ENCODE measurements around the gene LSM14A. TPM values are rescaled to one million over a fixed set of nuclear protein-coding genes. Genes with fewer than 3 reads are reported as not detected.

The LSM14A gene
- total RNA-seq, 1 experiment from 2014 or later, result 67.4 TPM

GRCh38 chr19:34135821-34136611 is 36.3 kb upstream of the LSM14A start:
- no peaks in the 10 kb centered on the region for H3K36me3 ChIP-seq (ENCODE audit: low read depth, low read length)
- no peak for ATAC-seq
- H3K27ac ChIP-seq (ENCODE audit: low read length), result no peak overlapping the region
- H3K27me3 ChIP-seq (ENCODE audit: low read length), result no peaks in the 10 kb centered on the region
- H3F3A ChIP-seq (ENCODE audit: low read length, unreplicated experiment), result no peaks in the 10 kb centered on the region
- TF ChIP-seq CTCF (conservative IDR thresholded peaks at IDR 0.05; ENCODE audit: low read depth, low read length) (no peak), EZH2 (IDR thresholded peaks at IDR 0.05; ENCODE audit: low read length, unreplicated experiment) (no peak), EZH2phosphoT487 (IDR thresholded peaks at IDR 0.05; ENCODE audit: borderline replicate concordance, low read length) (no peak)
- no peak overlapping the region for H3K4me3 ChIP-seq (ENCODE audit: low read length)
- no peak overlapping the region for H3K4me2 ChIP-seq (ENCODE audit: low read length)
- ChIA-PET CTCF (no interaction called here), POLR2A (ENCODE audit: unreplicated experiment) (no interaction called here)
- no peaks in the 10 kb centered on the region for H3K79me2 ChIP-seq (ENCODE audit: low read length)
- no peak overlapping the region for H3K9ac ChIP-seq (ENCODE audit: low read length)
- no peaks in the 10 kb centered on the region for H4K20me1 ChIP-seq (ENCODE audit: low read length)
- no TSS peak for BruUV-seq (replicated peaks)
- no peak overlapping the region for H2AFZ ChIP-seq (ENCODE audit: low read length)
- H3K4me1 ChIP-seq (ENCODE audit: insufficient read depth, low read length), result 0 out of 2 replicates have a peak, but pooled peaks cover 6% of the 10 kb centered on the region
- no peaks in the 10 kb centered on the region for H3K9me2 ChIP-seq (replicated peaks; ENCODE audit: low read length)
- no peaks in the 10 kb centered on the region for H3K9me3 ChIP-seq (ENCODE audit: low read length)
- no peak for DNase-seq
- intact Hi-C loops (cut with micrococcal nuclease), result no loop called here

- H3K79me2 ChIP-seq (ENCODE audit: low read length), result no peaks in the 10 kb centered on the region
- no peaks in the 10 kb centered on the region for H3K27me3 ChIP-seq (ENCODE audit: low read length)
- no peak overlapping the region for H3K9ac ChIP-seq (ENCODE audit: low read length)
- H3K4me3 ChIP-seq (ENCODE audit: low read length), result no peak overlapping the region
- no peak for ATAC-seq
- BruUV-seq (replicated peaks), result no TSS peak
- no peaks in the 10 kb centered on the region for H3F3A ChIP-seq (ENCODE audit: low read length, unreplicated experiment)
- DNase-seq, result no peak
- H4K20me1 ChIP-seq (ENCODE audit: low read length), result no peaks in the 10 kb centered on the region
- no peak overlapping the region for H3K27ac ChIP-seq (ENCODE audit: low read length)
- no peaks in the 10 kb centered on the region for H3K9me2 ChIP-seq (replicated peaks; ENCODE audit: low read length)
- no peaks in the 10 kb centered on the region for H3K4me1 ChIP-seq (ENCODE audit: insufficient read depth, low read length)
- H2AFZ ChIP-seq (ENCODE audit: low read length), result no peak overlapping the region
- intact Hi-C loops (cut with micrococcal nuclease), result no loop called here
- no peaks in the 10 kb centered on the region for H3K9me3 ChIP-seq (ENCODE audit: low read length)
- TF ChIP-seq CTCF (conservative IDR thresholded peaks at IDR 0.05; ENCODE audit: low read depth, low read length), result no peak
- no peak for TF ChIP-seq EZH2phosphoT487 (IDR thresholded peaks at IDR 0.05; ENCODE audit: borderline replicate concordance, low read length)
- no peak for TF ChIP-seq EZH2 (IDR thresholded peaks at IDR 0.05; ENCODE audit: low read length, unreplicated experiment)
- CTCF ChIA-PET, result no interaction called here
- POLR2A ChIA-PET (ENCODE audit: unreplicated experiment), result no interaction called here
- H3K4me2 ChIP-seq (ENCODE audit: low read length), result no peak overlapping the region
- no peaks in the 10 kb centered on the region for H3K36me3 ChIP-seq (ENCODE audit: low read depth, low read length)
Measured at GRCh38 chr19:34141025-34141424, 31.3 kb upstream of the LSM14A start.

GRCh38 chr19:34142440-34142839 is 29.9 kb upstream of the LSM14A start:
- Histone ChIP-seq H3K4me3 (ENCODE audit: low read length) (no peak overlapping the region), H3K4me2 (ENCODE audit: low read length) (no peak overlapping the region), H3K9ac (ENCODE audit: low read length) (no peak overlapping the region), H3K27ac (ENCODE audit: low read length) (no peak overlapping the region), H3K9me2 (replicated peaks; ENCODE audit: low read length) (no peaks in the 10 kb centered on the region), H3K9me3 (ENCODE audit: low read length) (no peaks in the 10 kb centered on the region), H3K4me1 (ENCODE audit: insufficient read depth, low read length) (no peaks in the 10 kb centered on the region), H3K27me3 (ENCODE audit: low read length) (no peaks in the 10 kb centered on the region), H2AFZ (ENCODE audit: low read length) (no peak overlapping the region), H3F3A (ENCODE audit: low read length, unreplicated experiment) (no peaks in the 10 kb centered on the region), H3K36me3 (ENCODE audit: low read depth, low read length) (no peaks in the 10 kb centered on the region), H4K20me1 (ENCODE audit: low read length) (no peaks in the 10 kb centered on the region), H3K79me2 (ENCODE audit: low read length) (no peaks in the 10 kb centered on the region)
- intact Hi-C loops (cut with micrococcal nuclease), result no loop called here
- ChIA-PET CTCF (no interaction called here), POLR2A (ENCODE audit: unreplicated experiment) (no interaction called here)
- DNase-seq, result no peak
- no peak for ATAC-seq
- no TSS peak for BruUV-seq (replicated peaks)
- no peak for TF ChIP-seq EZH2phosphoT487 (IDR thresholded peaks at IDR 0.05; ENCODE audit: borderline replicate concordance, low read length)
- no peak for TF ChIP-seq EZH2 (IDR thresholded peaks at IDR 0.05; ENCODE audit: low read length, unreplicated experiment)
- TF ChIP-seq CTCF (conservative IDR thresholded peaks at IDR 0.05; ENCODE audit: low read depth, low read length), result no peak

Measured in PC-3 (cell line).